H1 (cell line): Measurements from ENCODE around the gene OPN1MW3. TPM values are rescaled to one million over a fixed set of nuclear protein-coding genes. Genes with fewer than 3 reads are reported as not detected.
A peak's percentile ranks its signal among the peaks of the same experiment; 100 is the strongest.

Experiments used
- CTCF ChIA-PET: fragments of 300-600 bp; sonication (Branson Sonifier 250); formaldehyde crosslinking; loops from one replicate; lab custom pipeline; 2021; ENCODE audit not compliant: partially characterized antibody; lab: Charles Lee
- POLR2A ChIA-PET: fragments of 300-600 bp; sonication (Branson Sonifier 250); formaldehyde crosslinking; loops from one replicate; lab custom pipeline; 2021; ENCODE audit warnings: inconsistent platforms; ENCODE audit not compliant: partially characterized antibody; lab: Charles Lee
- DNase-seq, 2 experiments: peaks; one replicate each; pipeline versions ENCODE4 v3.0.0 to v3.0.0-alpha.2; 2010 to 2022; ENCODE audit warnings: low spot score in 2 of 2, low read depth in 1 of 2, mixed read lengths in 1 of 2
- FAIRE-seq: peaks from 2 replicates; lab custom pipeline; 2011; peaks lifted over from hg19 to GRCh38; lab: Jason Lieb, UNC
- H2AFZ ChIP-seq: 2 replicates; pipeline ENCODE4 v1.8.1; 2012; ENCODE audit warnings: low read length, inconsistent platforms
- H2AK5ac ChIP-seq: 2 replicates; pipeline ENCODE4 v1.6.1; 2013; ENCODE audit warnings: low read depth, low read length
- H2BK120ac ChIP-seq: replicated peaks from 2 replicates; pipeline ENCODE3; 2013; ENCODE audit warnings: low read depth, low read length, inconsistent platforms
- H2BK12ac ChIP-seq: 2 replicates; pipeline ENCODE4 v1.6.1; 2013; ENCODE audit warnings: low read depth, low read length
- H2BK15ac ChIP-seq: 2 replicates; pipeline ENCODE4 v1.6.1; 2013; ENCODE audit warnings: low read length
- H2BK20ac ChIP-seq: 2 replicates; pipeline ENCODE4 v1.6.1; 2013; ENCODE audit warnings: low read length
- H2BK5ac ChIP-seq: 2 replicates; pipeline ENCODE4 v1.6.1; 2013; ENCODE audit warnings: low read depth, low read length
- H3K14ac ChIP-seq: 2 replicates; pipeline ENCODE4 v1.6.1; 2013; ENCODE audit warnings: inconsistent platforms; ENCODE audit not compliant: insufficient read length
- H3K18ac ChIP-seq: 2 replicates; pipeline ENCODE4 v1.6.1; 2013; ENCODE audit warnings: low read length; ENCODE audit errors: extremely low read depth
- H3K23ac ChIP-seq: 2 replicates; pipeline ENCODE4 v1.6.1; 2013; ENCODE audit warnings: inconsistent platforms; ENCODE audit not compliant: insufficient read length
- H3K23me2 ChIP-seq: 2 replicates; pipeline ENCODE4 v1.6.1; 2013; ENCODE audit warnings: low read depth, low read length
- H3K27ac ChIP-seq: 2 replicates; pipeline ENCODE4 v1.6.1; 2011; ENCODE audit warnings: low read depth, low read length, inconsistent platforms
- H3K27me3 ChIP-seq, 4 experiments: replicated peaks in 1 of 4; 1 replicate in 1 of 4; 2 replicates in 3 of 4; pipeline versions ENCODE4 v1.6.1 to v1.8.1; 2011 to 2013; ENCODE audit warnings: low read length in 3 of 4, mild to moderate bottlenecking in 3 of 4, inconsistent platforms in 2 of 4, mixed read lengths in 2 of 4, moderate library complexity in 1 of 4; ENCODE audit not compliant: control insufficient read depth in 3 of 4, insufficient read depth in 3 of 4; ENCODE audit errors: extremely low read depth in 1 of 4
- H3K36me3 ChIP-seq, 4 experiments: 2 replicates each; pipeline versions ENCODE4 v1.6.1 to v1.8.1; 2011 to 2013; ENCODE audit warnings: mild to moderate bottlenecking in 4 of 4, low read length in 3 of 4, moderate library complexity in 2 of 4, control low read depth in 1 of 4, inconsistent platforms in 1 of 4; ENCODE audit not compliant: insufficient read depth in 4 of 4, control insufficient read depth in 2 of 4
- H3K4ac ChIP-seq: replicated peaks from 2 replicates; pipeline ENCODE3; 2013; ENCODE audit warnings: low read length, low read depth, mixed read lengths, inconsistent platforms; ENCODE audit not compliant: insufficient read length
- H3K4me1 ChIP-seq, 4 experiments: replicated peaks in 1 of 4; 1 replicate in 1 of 4; 2 replicates in 3 of 4; pipeline versions ENCODE4 v1.6.1 to v1.8.1; 2011 to 2013; ENCODE audit warnings: low read length in 3 of 4, inconsistent platforms in 2 of 4, mixed read lengths in 1 of 4; ENCODE audit not compliant: insufficient read depth in 4 of 4, control insufficient read depth in 3 of 4
- H3K4me2 ChIP-seq, 2 experiments: 2 replicates each; pipeline versions ENCODE4 v1.6.1 to v1.8.1; 2011 to 2013; ENCODE audit warnings: low read depth in 2 of 2, low read length in 2 of 2, control low read depth in 1 of 2, inconsistent platforms in 1 of 2, mild to moderate bottlenecking in 1 of 2; ENCODE audit not compliant: insufficient read depth in 1 of 2
- H3K4me3 ChIP-seq, 4 experiments: fragments of 200-600, 300-600 bp in 1 of 4; sonication (generic), shearing (Covaris generic), sonication (Bioruptor Twin) in 1 of 4; 2 replicates each; pipeline versions ENCODE4 v1.5.1 to v1.8.1; 2011 to 2016; ENCODE audit warnings: low read length in 4 of 4, low read depth in 3 of 4, control low read depth in 2 of 4, inconsistent platforms in 2 of 4, mild to moderate bottlenecking in 2 of 4, mixed read lengths in 1 of 4, moderate library complexity in 1 of 4; ENCODE audit not compliant: insufficient read depth in 2 of 4; ENCODE audit errors: extremely low read depth in 1 of 4
- H3K56ac ChIP-seq: replicated peaks from 2 replicates; pipeline ENCODE3; 2013; ENCODE audit warnings: low read depth, mild to moderate bottlenecking, mixed read lengths, low read length, inconsistent platforms; ENCODE audit not compliant: insufficient read length
- H3K79me1 ChIP-seq: 2 replicates; pipeline ENCODE4 v1.6.1; 2013; ENCODE audit warnings: low read depth, low read length, control low read depth
- H3K79me2 ChIP-seq, 2 experiments: 2 replicates each; pipeline versions ENCODE4 v1.6.1 to v1.8.1; 2012 to 2013; ENCODE audit warnings: low read length in 2 of 2, mild to moderate bottlenecking in 2 of 2, inconsistent platforms in 1 of 2; ENCODE audit not compliant: insufficient read depth in 2 of 2, control insufficient read depth in 1 of 2
- H3K9ac ChIP-seq, 4 experiments: replicated peaks in 1 of 4; 1 replicate in 1 of 4; 2 replicates in 3 of 4; pipeline versions ENCODE4 v1.6.1 to v1.8.1; 2011 to 2013; ENCODE audit warnings: low read depth in 3 of 4, low read length in 3 of 4, control low read depth in 2 of 4, mild to moderate bottlenecking in 2 of 4, moderate library complexity in 2 of 4, inconsistent platforms in 1 of 4; ENCODE audit errors: extremely low read depth in 1 of 4
- H3K9me3 ChIP-seq, 2 experiments: 2 replicates each; pipeline versions ENCODE4 v1.6.1 to v1.8.1; 2012 to 2013; ENCODE audit warnings: mild to moderate bottlenecking in 2 of 2, moderate library complexity in 2 of 2, control low read depth in 1 of 2, inconsistent platforms in 1 of 2, low read depth in 1 of 2, low read length in 1 of 2, mixed read lengths in 1 of 2; ENCODE audit not compliant: insufficient read depth in 2 of 2
- H4K20me1 ChIP-seq, 2 experiments: replicated peaks in 1 of 2; 2 replicates each; pipeline versions ENCODE3 to v1.8.1; 2011 to 2013; ENCODE audit warnings: inconsistent platforms in 2 of 2, low read length in 2 of 2, mild to moderate bottlenecking in 1 of 2; ENCODE audit not compliant: insufficient read depth in 2 of 2, control insufficient read depth in 1 of 2
- H4K5ac ChIP-seq: 2 replicates; pipeline ENCODE4 v1.6.1; 2013; ENCODE audit warnings: low read length, low read depth, mixed read lengths, inconsistent platforms; ENCODE audit not compliant: insufficient read length
- H4K8ac ChIP-seq: 2 replicates; pipeline ENCODE4 v1.8.0; 2013; ENCODE audit warnings: mild to moderate bottlenecking, moderate library complexity, low read length, inconsistent platforms; ENCODE audit not compliant: insufficient read depth; ENCODE audit errors: extremely low read depth
- H4K91ac ChIP-seq: replicated peaks from 2 replicates; pipeline ENCODE3; 2013; ENCODE audit warnings: low read length, mixed read lengths, inconsistent platforms; ENCODE audit not compliant: insufficient read length
- BCL11A ChIP-seq, 2 experiments: IDR thresholded peaks; one replicate each; pipeline ENCODE4 v1.6.1; 2011; ENCODE audit warnings: low read depth in 2 of 2, low read length in 2 of 2, mild to moderate bottlenecking in 2 of 2
- CTCF ChIP-seq, 3 experiments: IDR thresholded peaks; 1 replicate in 2 of 3; 2 replicates in 1 of 3; pipeline versions ENCODE4 v1.5.1 to v1.6.1; 2011; ENCODE audit warnings: low read length in 3 of 3, mild to moderate bottlenecking in 3 of 3, inconsistent platforms in 2 of 3, low read depth in 1 of 3, moderate library complexity in 1 of 3; ENCODE audit not compliant: insufficient read depth in 1 of 3; ENCODE audit errors: control extremely low read depth in 1 of 3
- RAD21 ChIP-seq, 2 experiments: IDR thresholded peaks in 1 of 2; conservative IDR thresholded peaks in 1 of 2; 2 replicates each; pipeline ENCODE4 v1.6.1; 2011; ENCODE audit warnings: low read depth in 2 of 2, low read length in 2 of 2, improper control_type of control experiment in 1 of 2, inconsistent platforms in 1 of 2, mild to moderate bottlenecking in 1 of 2, moderate library complexity in 1 of 2
- WGBS, 2 experiments: shearing (Covaris generic) in 1 of 2; methylation state at CpG; one replicate each; pipeline versions ENCODE4 v1.1.6 to v1.1.7; 2013 to 2015; ENCODE audit warnings: low lambda C conversion rate in 2 of 2, mixed read lengths in 2 of 2, inconsistent platforms in 1 of 2, low coverage in 1 of 2, missing lambda C conversion rate in 1 of 2; ENCODE audit not compliant: insufficient replicate concordance in 2 of 2, insufficient coverage in 1 of 2, insufficient read length in 1 of 2; ENCODE audit errors: extremely low coverage in 1 of 2, missing lambda C conversion rate in 1 of 2; 5-methylcytosine and 5-hydroxymethylcytosine counted together
- polyA plus RNA-seq, 7 experiments: library from polyadenylated mRNA; depleted of rRNA in 3 of 7; stranded (reverse) in 5 of 7; unstranded in 2 of 7; fragments of >200 nt in 5 of 7; fragments of 200-250 nt in 2 of 7; gene quantifications; 1 replicate in 5 of 7; 2 replicates in 1 of 7; 4 replicates in 1 of 7; pipeline versions ENCODE4 v1.2.1 to v1.2.3, GENCODE V29; 2011 to 2013; ENCODE audit warnings: missing spikeins in 2 of 7, mixed read lengths in 2 of 7
- total RNA-seq: library from RNA; stranded (reverse); fragmentation: NEBNext Ultra II Directional; extraction: Animal tissue kit (Norgen Biotek cat#: 25700); gene quantifications from 2 replicates; pipeline ENCODE4 v1.2.1, GENCODE V29; 2021

The OPN1MW3 gene
- total and polyA plus RNA-seq, 2 of the 8 experiments (the other 6 are each of a cell fraction or from before 2014, with no cell fraction given): not detected

GRCh38 chrX:154308108-154308946, 50.9 kb downstream of the OPN1MW3 start:
- FAIRE-seq (peak; percentile 92), DNase-seq (peak; percentile 39 to 84)
- no peak overlapping the region for H3K4me2 ChIP-seq
- H3K18ac ChIP-seq: no peak overlapping the region
- no peak overlapping the region for H3K23ac ChIP-seq
- H3K79me2 ChIP-seq: no peaks in the 10 kb centered on the region
- no peak overlapping the region for H3K9ac ChIP-seq
- H2AK5ac ChIP-seq: no peak overlapping the region
- no peak overlapping the region for H3K4ac ChIP-seq
- no peak overlapping the region for H3K27ac ChIP-seq
- no peak overlapping the region for H3K56ac ChIP-seq
- H2BK12ac ChIP-seq: no peak overlapping the region
- H2BK5ac ChIP-seq: no peak overlapping the region
- no peak overlapping the region for H3K14ac ChIP-seq
- H4K8ac ChIP-seq: peak overlapping the region; percentile 46; the same call in 1 of the 2 replicates
- no peak overlapping the region for H2AFZ ChIP-seq
- no peaks in the 10 kb centered on the region for H3K27me3 ChIP-seq
- no peaks in the 10 kb centered on the region for H3K23me2 ChIP-seq
- H4K5ac ChIP-seq: no peak overlapping the region
- WGBS, 2 experiments: 70% methylated on average over 6 of the region's 9 CpGs; no CpG with 5 or more reads in 1 of the 2 experiments
- no peaks in the 10 kb centered on the region for H3K79me1 ChIP-seq
- no peak overlapping the region for H4K91ac ChIP-seq
- H2BK20ac ChIP-seq: no peak overlapping the region
- peaks cover 0 to 3% (median 0%) of the 10 kb centered on the region in 4 experiments; a peak in 1 of 7 replicates for H3K4me1 ChIP-seq
- POLR2A ChIA-PET: no interaction called here
- CTCF ChIA-PET: interaction anchor here (0.9 to 1.5 kb wide), 8 partner anchors 8 to 168 kb away, joined by 3 to 7 read pairs (median 5); no protein-coding TSS in a partner anchor
- no peak overlapping the region for H2BK120ac ChIP-seq
- H3K9me3 ChIP-seq: no peaks in the 10 kb centered on the region
- H4K20me1 ChIP-seq: no peaks in the 10 kb centered on the region
- H3K36me3 ChIP-seq: no peaks in the 10 kb centered on the region
- no peak overlapping the region for H2BK15ac ChIP-seq
- peak; percentile 55 to 61 for TF ChIP-seq RAD21 (IDR thresholded peaks at IDR 0.05 in 1 of 2, conservative IDR thresholded peaks at IDR 0.05 in 1 of 2; ENCODE audit: low read depth in 2 of 2, low read length in 2 of 2)
- peak; percentile 61 to 80 (median 64) for TF ChIP-seq CTCF (IDR thresholded peaks at IDR 0.05; ENCODE audit: control extremely low read depth in 1 of 3, insufficient read depth in 1 of 3, low read depth in 1 of 3, low read length in 3 of 3)
- no peak for TF ChIP-seq BCL11A (IDR thresholded peaks at IDR 0.05; ENCODE audit: low read depth in 2 of 2, low read length in 2 of 2)
- H3K4me3 ChIP-seq: no peak overlapping the region
